Neural progenitor cell (in vitro differentiated cells): ENCODE results near the gene CNTN5.

Experiments used
- EZH2 ChIP-seq: fragments of 200-600 bp; sonication (generic); IDR thresholded peaks from 2 replicates; pipeline ENCODE4 v1.6.1; 2017; ENCODE audit warnings: antibody characterized with exemption, mild to moderate bottlenecking, moderate library complexity
- TF ChIP-seq, protein P1 (sequence below): fragments of 200-600 bp; sonication (generic); IDR thresholded peaks from 2 replicates; pipeline ENCODE4 v1.5.1; 2017; ENCODE audit warnings: antibody characterized with exemption, mild to moderate bottlenecking

DNA sequence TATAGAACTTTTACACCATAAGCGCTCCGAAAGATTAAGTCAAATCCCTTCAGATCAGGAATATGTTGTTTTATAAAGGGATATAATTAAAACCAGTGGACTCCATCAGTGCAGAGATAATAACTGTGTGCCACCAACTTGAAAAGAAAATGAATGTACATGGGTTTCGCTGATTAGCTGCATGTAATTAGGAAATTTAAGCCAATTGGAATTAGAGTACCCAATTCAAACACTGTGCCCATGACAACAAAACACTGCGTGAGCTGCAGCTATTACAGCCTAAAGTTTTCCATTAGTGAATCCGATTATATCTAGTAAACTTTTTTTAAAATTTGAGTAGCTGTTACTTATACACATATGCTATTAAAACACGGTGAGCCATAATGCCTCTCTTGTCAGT, 1274.0 kb downstream of the CNTN5 start:
- TF ChIP-seq EZH2: no peak
- TF ChIP-seq, protein P1, sequence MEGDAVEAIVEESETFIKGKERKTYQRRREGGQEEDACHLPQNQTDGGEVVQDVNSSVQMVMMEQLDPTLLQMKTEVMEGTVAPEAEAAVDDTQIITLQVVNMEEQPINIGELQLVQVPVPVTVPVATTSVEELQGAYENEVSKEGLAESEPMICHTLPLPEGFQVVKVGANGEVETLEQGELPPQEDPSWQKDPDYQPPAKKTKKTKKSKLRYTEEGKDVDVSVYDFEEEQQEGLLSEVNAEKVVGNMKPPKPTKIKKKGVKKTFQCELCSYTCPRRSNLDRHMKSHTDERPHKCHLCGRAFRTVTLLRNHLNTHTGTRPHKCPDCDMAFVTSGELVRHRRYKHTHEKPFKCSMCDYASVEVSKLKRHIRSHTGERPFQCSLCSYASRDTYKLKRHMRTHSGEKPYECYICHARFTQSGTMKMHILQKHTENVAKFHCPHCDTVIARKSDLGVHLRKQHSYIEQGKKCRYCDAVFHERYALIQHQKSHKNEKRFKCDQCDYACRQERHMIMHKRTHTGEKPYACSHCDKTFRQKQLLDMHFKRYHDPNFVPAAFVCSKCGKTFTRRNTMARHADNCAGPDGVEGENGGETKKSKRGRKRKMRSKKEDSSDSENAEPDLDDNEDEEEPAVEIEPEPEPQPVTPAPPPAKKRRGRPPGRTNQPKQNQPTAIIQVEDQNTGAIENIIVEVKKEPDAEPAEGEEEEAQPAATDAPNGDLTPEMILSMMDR: no peak
